ENCODE results near the gene RAE1. TPM values are rescaled to one million over a fixed set of nuclear protein-coding genes. Genes with fewer than 3 reads are reported as not detected.

RAE1 gene
- total RNA-seq, 1 experiment from 2014 or later = 31.3 TPM

DNA sequence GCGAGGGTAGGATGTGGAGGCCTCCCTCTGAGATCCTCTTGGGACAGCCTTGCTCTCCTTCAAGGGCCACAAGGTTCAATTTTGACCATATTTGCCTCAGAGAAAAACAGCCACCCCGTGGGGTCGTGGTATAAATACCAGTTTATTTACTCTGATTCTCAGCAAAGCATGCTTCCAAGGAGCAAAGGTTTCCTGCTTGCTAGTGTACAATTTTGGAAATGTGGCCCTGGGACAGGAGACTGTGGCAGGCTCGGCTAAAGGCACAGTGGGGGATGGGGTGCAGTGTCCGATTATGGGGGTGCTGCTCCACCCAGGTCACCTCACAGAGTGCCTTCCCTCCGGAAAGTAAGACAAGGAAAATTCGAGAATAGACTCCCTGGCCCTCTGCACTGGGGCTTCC lies 71.2 kb downstream of the RAE1 start:
- DNase-seq (ENCODE audit: low spot score) = no peak
- peaks cover 15% of the 10 kb centered on the region for H3K4me1 Mint-ChIP-seq
- no peaks in the 10 kb centered on the region for H3K9me3 Mint-ChIP-seq
- ChIA-PET CTCF (no interaction called here), POLR2A (no interaction called here)
- no peak for ATAC-seq
- TF ChIP-seq, protein P1, sequence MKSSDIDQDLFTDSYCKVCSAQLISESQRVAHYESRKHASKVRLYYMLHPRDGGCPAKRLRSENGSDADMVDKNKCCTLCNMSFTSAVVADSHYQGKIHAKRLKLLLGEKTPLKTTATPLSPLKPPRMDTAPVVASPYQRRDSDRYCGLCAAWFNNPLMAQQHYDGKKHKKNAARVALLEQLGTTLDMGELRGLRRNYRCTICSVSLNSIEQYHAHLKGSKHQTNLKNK (CRISPR knock-in tag; IDR thresholded peaks at IDR 0.05) = no peak
- TF ChIP-seq ZNF219 (CRISPR knock-in tag; IDR thresholded peaks at IDR 0.05; ENCODE audit: borderline replicate concordance) (no peak), OVOL2 (CRISPR knock-in tag; IDR thresholded peaks at IDR 0.05; ENCODE audit: borderline replicate concordance) (no peak), SOX15 (CRISPR knock-in tag; IDR thresholded peaks at IDR 0.05) (no peak), PRRX2 (CRISPR knock-in tag; IDR thresholded peaks at IDR 0.05) (no peak)
- H3K27ac Mint-ChIP-seq = no peak overlapping the region
- no peaks in the 10 kb centered on the region for H3K36me3 Mint-ChIP-seq
- no peak overlapping the region for H3K4me3 Mint-ChIP-seq
- H3K27me3 Mint-ChIP-seq (ENCODE audit: low read depth) = no peaks in the 10 kb centered on the region

DNA sequence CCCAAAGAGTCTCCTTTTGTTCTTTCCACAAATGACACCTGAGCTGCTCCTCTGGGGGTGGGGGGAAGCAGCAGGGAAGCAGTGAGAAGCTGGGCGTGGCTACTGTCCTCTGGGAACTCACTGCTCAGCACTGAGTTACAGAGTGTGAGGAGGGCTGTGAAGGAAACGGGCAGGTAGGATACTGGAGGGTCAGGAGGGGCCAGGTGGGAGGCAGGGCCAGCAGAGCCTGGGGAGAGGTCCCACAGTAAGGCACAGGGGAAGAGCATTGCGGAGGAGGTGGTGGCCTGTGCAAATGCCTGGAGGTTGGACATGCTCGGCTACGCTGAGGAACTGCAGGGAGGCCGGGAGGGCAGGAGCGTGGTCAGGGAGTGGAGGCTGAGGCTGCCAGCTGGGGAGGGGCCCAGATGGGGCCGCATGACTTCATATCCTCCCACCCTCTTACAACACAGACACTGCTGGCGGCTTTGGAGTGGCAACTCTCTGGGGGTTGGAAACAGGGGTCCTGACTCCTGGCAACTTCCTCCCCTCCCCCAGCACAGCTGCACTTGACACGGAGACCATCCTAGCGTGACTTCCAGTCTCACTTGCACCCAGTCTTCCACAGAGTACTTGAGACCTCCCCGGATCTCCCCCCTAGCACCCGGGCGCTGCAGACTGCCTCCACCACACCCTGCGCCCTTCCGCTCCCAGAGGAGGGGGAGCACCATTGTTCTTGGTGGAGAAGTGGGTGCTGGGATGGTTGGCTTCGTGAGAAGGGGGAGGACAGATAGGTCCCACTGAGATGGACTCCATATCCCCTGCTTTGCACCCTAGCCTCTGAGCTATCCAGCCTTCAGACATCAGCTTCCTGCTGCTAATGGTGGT lies 74.3 kb downstream of the RAE1 start:
- peaks cover 15% of the 10 kb centered on the region for H3K4me1 Mint-ChIP-seq
- peak overlapping the region; percentile 65; the same call in 1 of the 2 replicates for H3K27ac Mint-ChIP-seq
- no peaks in the 10 kb centered on the region for H3K36me3 Mint-ChIP-seq
- TF ChIP-seq, protein P2, sequence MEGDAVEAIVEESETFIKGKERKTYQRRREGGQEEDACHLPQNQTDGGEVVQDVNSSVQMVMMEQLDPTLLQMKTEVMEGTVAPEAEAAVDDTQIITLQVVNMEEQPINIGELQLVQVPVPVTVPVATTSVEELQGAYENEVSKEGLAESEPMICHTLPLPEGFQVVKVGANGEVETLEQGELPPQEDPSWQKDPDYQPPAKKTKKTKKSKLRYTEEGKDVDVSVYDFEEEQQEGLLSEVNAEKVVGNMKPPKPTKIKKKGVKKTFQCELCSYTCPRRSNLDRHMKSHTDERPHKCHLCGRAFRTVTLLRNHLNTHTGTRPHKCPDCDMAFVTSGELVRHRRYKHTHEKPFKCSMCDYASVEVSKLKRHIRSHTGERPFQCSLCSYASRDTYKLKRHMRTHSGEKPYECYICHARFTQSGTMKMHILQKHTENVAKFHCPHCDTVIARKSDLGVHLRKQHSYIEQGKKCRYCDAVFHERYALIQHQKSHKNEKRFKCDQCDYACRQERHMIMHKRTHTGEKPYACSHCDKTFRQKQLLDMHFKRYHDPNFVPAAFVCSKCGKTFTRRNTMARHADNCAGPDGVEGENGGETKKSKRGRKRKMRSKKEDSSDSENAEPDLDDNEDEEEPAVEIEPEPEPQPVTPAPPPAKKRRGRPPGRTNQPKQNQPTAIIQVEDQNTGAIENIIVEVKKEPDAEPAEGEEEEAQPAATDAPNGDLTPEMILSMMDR (IDR thresholded peaks at IDR 0.05) = no peak
- no peak for TF ChIP-seq TEAD1 (CRISPR knock-in tag; IDR thresholded peaks at IDR 0.05)
- no peak for TF ChIP-seq IRF2 (CRISPR knock-in tag; IDR thresholded peaks at IDR 0.05; ENCODE audit: borderline replicate concordance, low read depth)
- TF ChIP-seq, protein P3, sequence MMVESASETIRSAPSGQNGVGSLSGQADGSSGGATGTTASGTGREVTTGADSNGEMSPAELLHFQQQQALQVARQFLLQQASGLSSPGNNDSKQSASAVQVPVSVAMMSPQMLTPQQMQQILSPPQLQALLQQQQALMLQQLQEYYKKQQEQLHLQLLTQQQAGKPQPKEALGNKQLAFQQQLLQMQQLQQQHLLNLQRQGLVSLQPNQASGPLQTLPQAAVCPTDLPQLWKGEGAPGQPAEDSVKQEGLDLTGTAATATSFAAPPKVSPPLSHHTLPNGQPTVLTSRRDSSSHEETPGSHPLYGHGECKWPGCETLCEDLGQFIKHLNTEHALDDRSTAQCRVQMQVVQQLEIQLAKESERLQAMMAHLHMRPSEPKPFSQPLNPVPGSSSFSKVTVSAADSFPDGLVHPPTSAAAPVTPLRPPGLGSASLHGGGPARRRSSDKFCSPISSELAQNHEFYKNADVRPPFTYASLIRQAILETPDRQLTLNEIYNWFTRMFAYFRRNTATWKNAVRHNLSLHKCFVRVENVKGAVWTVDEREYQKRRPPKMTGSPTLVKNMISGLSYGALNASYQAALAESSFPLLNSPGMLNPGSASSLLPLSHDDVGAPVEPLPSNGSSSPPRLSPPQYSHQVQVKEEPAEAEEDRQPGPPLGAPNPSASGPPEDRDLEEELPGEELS (CRISPR knock-in tag; IDR thresholded peaks at IDR 0.05) = no peak
- no peak overlapping the region for H3K4me3 Mint-ChIP-seq
- ChIA-PET POLR2A (no interaction called here), CTCF (interaction anchor here (0.6 to 2.0 kb wide), 7 partner anchors 9 to 170 kb away, joined by 3 to 5 read pairs (median 3); no protein-coding TSS in a partner anchor)
- DNase-seq (ENCODE audit: low spot score) = no peak
- H3K9me3 Mint-ChIP-seq = no peaks in the 10 kb centered on the region
- ATAC-seq = peak; percentile 63
- peaks cover 2% of the 10 kb centered on the region; the same call in 1 of the 2 replicates for H3K27me3 Mint-ChIP-seq (ENCODE audit: low read depth)

DNA sequence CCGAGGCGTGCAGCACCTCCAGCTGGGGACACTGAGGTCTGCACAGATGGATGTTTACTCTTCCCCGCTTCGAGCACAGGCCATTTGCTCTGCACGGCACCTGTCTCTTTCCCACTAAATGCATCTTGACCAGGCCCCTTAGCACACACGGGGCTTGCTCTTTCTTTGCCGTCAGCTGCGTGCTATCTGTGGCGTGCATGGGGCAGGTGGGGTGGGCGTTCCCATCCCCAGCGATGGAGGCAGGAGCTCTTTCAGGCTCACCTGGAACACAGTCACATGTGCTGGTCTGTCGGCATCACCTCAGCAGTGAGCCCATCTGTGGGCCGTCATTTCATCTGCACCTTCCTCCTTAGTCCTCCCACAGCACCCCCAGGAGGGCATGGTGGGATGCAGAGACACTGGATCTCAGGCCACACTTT lies 75.2 kb downstream of the RAE1 start:
- POLR2A ChIA-PET = no interaction called here
- ATAC-seq = peak; percentile 15; the same call in 1 of the 2 replicates
- no peaks in the 10 kb centered on the region for H3K36me3 Mint-ChIP-seq
- CTCF ChIA-PET = interaction anchor here (1.3 to 2.0 kb wide), 3 partner anchors 14 to 45 kb away, joined by 3 to 5 read pairs (median 3); no protein-coding TSS in a partner anchor
- H3K4me1 Mint-ChIP-seq = peaks cover 15% of the 10 kb centered on the region
- H3K9me3 Mint-ChIP-seq = no peaks in the 10 kb centered on the region
- H3K4me3 Mint-ChIP-seq = no peak overlapping the region
- no peak overlapping the region for H3K27ac Mint-ChIP-seq
- H3K27me3 Mint-ChIP-seq (ENCODE audit: low read depth) = peaks cover 2% of the 10 kb centered on the region; the same call in 1 of the 2 replicates
- DNase-seq (ENCODE audit: low spot score) = no peak
- TF ChIP-seq TP53 (CRISPR knock-in tag; IDR thresholded peaks at IDR 0.05) = no peak
- TF ChIP-seq, protein P4, sequence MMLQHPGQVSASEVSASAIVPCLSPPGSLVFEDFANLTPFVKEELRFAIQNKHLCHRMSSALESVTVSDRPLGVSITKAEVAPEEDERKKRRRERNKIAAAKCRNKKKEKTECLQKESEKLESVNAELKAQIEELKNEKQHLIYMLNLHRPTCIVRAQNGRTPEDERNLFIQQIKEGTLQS (CRISPR knock-in tag; conservative IDR thresholded peaks at IDR 0.05) = no peak
- no peak for TF ChIP-seq NR3C1 (CRISPR knock-in tag; conservative IDR thresholded peaks at IDR 0.05; ENCODE audit: low read depth)
- TF ChIP-seq NFE2L1 (CRISPR knock-in tag; IDR thresholded peaks at IDR 0.05) = no peak
- TF ChIP-seq, protein P5, sequence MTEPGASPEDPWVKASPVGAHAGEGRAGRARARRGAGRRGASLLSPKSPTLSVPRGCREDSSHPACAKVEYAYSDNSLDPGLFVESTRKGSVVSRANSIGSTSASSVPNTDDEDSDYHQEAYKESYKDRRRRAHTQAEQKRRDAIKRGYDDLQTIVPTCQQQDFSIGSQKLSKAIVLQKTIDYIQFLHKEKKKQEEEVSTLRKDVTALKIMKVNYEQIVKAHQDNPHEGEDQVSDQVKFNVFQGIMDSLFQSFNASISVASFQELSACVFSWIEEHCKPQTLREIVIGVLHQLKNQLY (CRISPR knock-in tag; IDR thresholded peaks at IDR 0.05) = no peak
- TF ChIP-seq, protein P6, sequence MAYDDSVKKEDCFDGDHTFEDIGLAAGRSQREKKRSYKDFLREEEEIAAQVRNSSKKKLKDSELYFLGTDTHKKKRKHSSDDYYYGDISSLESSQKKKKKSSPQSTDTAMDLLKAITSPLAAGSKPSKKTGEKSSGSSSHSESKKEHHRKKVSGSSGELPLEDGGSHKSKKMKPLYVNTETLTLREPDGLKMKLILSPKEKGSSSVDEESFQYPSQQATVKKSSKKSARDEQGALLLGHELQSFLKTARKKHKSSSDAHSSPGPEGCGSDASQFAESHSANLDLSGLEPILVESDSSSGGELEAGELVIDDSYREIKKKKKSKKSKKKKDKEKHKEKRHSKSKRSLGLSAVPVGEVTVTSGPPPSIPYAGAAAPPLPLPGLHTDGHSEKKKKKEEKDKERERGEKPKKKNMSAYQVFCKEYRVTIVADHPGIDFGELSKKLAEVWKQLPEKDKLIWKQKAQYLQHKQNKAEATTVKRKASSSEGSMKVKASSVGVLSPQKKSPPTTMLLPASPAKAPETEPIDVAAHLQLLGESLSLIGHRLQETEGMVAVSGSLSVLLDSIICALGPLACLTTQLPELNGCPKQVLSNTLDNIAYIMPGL (CRISPR knock-in tag; IDR thresholded peaks at IDR 0.05) = no peak
- no peak for TF ChIP-seq ZNF232 (CRISPR knock-in tag; IDR thresholded peaks at IDR 0.05)

Data from WTC11 (cell line).